Heart right ventricle (tissue), 16 donors: Measurements from ENCODE around the gene ALK. TPM values are rescaled to one million over a fixed set of nuclear protein-coding genes. Genes with fewer than 3 reads are reported as not detected.

ENCODE experiments used
- ATAC-seq, 8 donors: fragments of 200-7000 bp; cut with Tn5 transposase; one replicate each; pipeline ENCODE4 v1.9.1; 2020; ENCODE audit warnings: mild to moderate bottlenecking in 8 of 8, moderate library complexity in 8 of 8, moderate number of reproducible peaks in 1 of 8
- DNase-seq, 2 donors: peaks; one replicate each; pipeline ENCODE4 v3.0.0-alpha.2; 2020
- H3K27ac ChIP-seq, 10 donors: fragments of 200-600 bp; sonication (generic) in 2 of 10; one replicate each; pipeline versions ENCODE4 v1.5.0 to v1.8.0; 2020 to 2022; ENCODE audit warnings: mild to moderate bottlenecking in 3 of 10
- H3K27me3 ChIP-seq, 7 donors: fragments of 200-600 bp; one replicate each; pipeline ENCODE4 v1.8.0; 2021 to 2022; ENCODE audit warnings: mild to moderate bottlenecking in 2 of 7
- H3K36me3 ChIP-seq, 9 donors: fragments of 200-600 bp; sonication (generic) in 1 of 9; one replicate each; pipeline versions ENCODE4 v1.5.0 to v1.8.0; 2020 to 2022; ENCODE audit warnings: mild to moderate bottlenecking in 2 of 9
- H3K4me1 ChIP-seq, 9 donors: fragments of 200-600 bp; sonication (generic) in 1 of 9; one replicate each; pipeline versions ENCODE4 v1.5.0 to v1.8.0; 2020 to 2022; ENCODE audit warnings: mild to moderate bottlenecking in 4 of 9
- H3K4me3 ChIP-seq, 10 donors: fragments of 200-600 bp; sonication (generic) in 2 of 10; one replicate each; pipeline versions ENCODE4 v1.5.0 to v1.8.0; 2020 to 2022; ENCODE audit warnings: mild to moderate bottlenecking in 7 of 10, moderate library complexity in 2 of 10
- H3K9me3 ChIP-seq, 11 donors: fragments of 200-600 bp in 10 of 11; sonication (generic) in 2 of 11; one replicate each; pipeline versions ENCODE4 v1.5.0 to v1.8.0; 2013 to 2022; ENCODE audit warnings: mild to moderate bottlenecking in 2 of 11, control low read depth in 1 of 11, moderate library complexity in 1 of 11
- WGBS, 2 donors: extraction: QIAGEN DNeasy Blood & Tissue Kit; methylation state at CpG; one replicate each; pipeline ENCODE4 v1.1.7; 2013; ENCODE audit warnings: inconsistent platforms in 1 of 2; 5-methylcytosine and 5-hydroxymethylcytosine counted together
- intact Hi-C, 10 donors: fragments of 100-400 bp; cut with DNase I; formaldehyde crosslinking; loops; one replicate each; pipeline versions ENCODE4 v1.11.1 to v1.14.2; 2022
- polyA plus RNA-seq, 2 donors: library from polyadenylated mRNA; stranded (reverse); fragments of 200-250 nt; gene quantifications; one replicate each; pipeline ENCODE4 v1.2.3, GENCODE V29; 2013
- total RNA-seq, 10 donors: library from RNA; stranded (reverse); fragmentation: NEBNext Ultra II Directional in 3 of 10; extraction: Animal tissue kit (Norgen Biotek cat#: 25700) in 3 of 10; gene quantifications; one replicate each; pipeline versions ENCODE4 v1.2.1 to v1.2.4, GENCODE V29; 2021 to 2023
- TF ChIP-seq, protein P1 (sequence below), 9 donors: fragments of 200-600 bp; sonication (generic) in 2 of 9; IDR thresholded peaks; one replicate each; pipeline versions ENCODE4 v1.5.0 to v1.8.0; 2021 to 2022; ENCODE audit warnings: antibody characterized with exemption in 9 of 9, mild to moderate bottlenecking in 5 of 9, moderate library complexity in 1 of 9
- donor health status: Arrhythmogenic right ventricular cardiomyopathy.
- donor health status: ischemic (EF 13 %, LVEDD 7.1; RV severe dilation, severe dysfunction).
- donor health status: healthy with polysubstance abuse.
- donor health status: DM: no; HTN: yes; CAD: no.
- donor health status: DM: no; HTN: no; CAD: no.
- donor health status: ischemic (EF 25% LVEDD 6.9; RV normal size, moderate dysfunction).
- donor health status: ischemic (EF 25% LVEDD 5.7; RV mildly dilated, moderate dysfunction).
- donor health status: healthy.
- donor health status: DM: yes; HTN: yes; CAD: no.
- donor health status: Ischemic cardiomyopathy.
- donor health status: ischemic (EF 35%, LVEDD 5.7; RV mildly dilated, moderate dysfunction).
- donor health status: nonischemic (EF 11% LVEDD 7.7; RV severe dilation, severe dysfunction).
- donor health status: DM: yes; HTN: yes; CAD: no.
- donor health status: PGD.
- donor health status: ischemic (EF 29% LVEDD 5.4; RV normal size, mild dysfunction).
- donor health status: nonischemic (EF 23%, LVEDD 6.1; RV moderate dilation, normal function).

ALK gene
- total and polyA plus RNA-seq, 12 donors, result 0.01 to 0.24 (median 0.08) TPM; not detected in 7

- Histone ChIP-seq H3K27me3 (peaks cover 11 to 92% (median 79%) of the 10 kb centered on the region in 7 donors), H3K9me3 (no peaks in the 10 kb centered on the region), H3K4me1 (peaks cover 0 to 32% (median 21%) of the 10 kb centered on the region in 9 donors), H3K4me3 (peak overlapping the region in 9 of 10 donors; percentile 29 to 55 (median 46)), H3K36me3 (no peaks in the 10 kb centered on the region), H3K27ac (no peak overlapping the region)
- intact Hi-C loops, result loop anchor here in 9 of 10 donors (2.0 to 10.0 kb wide), 5 partner anchors 107 to 197 kb away; no protein-coding TSS in a partner anchor
- TF ChIP-seq, protein P1, sequence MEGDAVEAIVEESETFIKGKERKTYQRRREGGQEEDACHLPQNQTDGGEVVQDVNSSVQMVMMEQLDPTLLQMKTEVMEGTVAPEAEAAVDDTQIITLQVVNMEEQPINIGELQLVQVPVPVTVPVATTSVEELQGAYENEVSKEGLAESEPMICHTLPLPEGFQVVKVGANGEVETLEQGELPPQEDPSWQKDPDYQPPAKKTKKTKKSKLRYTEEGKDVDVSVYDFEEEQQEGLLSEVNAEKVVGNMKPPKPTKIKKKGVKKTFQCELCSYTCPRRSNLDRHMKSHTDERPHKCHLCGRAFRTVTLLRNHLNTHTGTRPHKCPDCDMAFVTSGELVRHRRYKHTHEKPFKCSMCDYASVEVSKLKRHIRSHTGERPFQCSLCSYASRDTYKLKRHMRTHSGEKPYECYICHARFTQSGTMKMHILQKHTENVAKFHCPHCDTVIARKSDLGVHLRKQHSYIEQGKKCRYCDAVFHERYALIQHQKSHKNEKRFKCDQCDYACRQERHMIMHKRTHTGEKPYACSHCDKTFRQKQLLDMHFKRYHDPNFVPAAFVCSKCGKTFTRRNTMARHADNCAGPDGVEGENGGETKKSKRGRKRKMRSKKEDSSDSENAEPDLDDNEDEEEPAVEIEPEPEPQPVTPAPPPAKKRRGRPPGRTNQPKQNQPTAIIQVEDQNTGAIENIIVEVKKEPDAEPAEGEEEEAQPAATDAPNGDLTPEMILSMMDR (IDR thresholded peaks at IDR 0.05), result no peak
- WGBS, 2 donors, result 1% methylated on average over 39 to 40 of the region's 40 CpGs
- DNase-seq (peak; percentile 51 to 69), ATAC-seq (peak; percentile 32 to 74 (median 47))
Measured at GRCh38 chr2:29920130-29920577, 1.2 kb downstream of the ALK start.

DNA sequence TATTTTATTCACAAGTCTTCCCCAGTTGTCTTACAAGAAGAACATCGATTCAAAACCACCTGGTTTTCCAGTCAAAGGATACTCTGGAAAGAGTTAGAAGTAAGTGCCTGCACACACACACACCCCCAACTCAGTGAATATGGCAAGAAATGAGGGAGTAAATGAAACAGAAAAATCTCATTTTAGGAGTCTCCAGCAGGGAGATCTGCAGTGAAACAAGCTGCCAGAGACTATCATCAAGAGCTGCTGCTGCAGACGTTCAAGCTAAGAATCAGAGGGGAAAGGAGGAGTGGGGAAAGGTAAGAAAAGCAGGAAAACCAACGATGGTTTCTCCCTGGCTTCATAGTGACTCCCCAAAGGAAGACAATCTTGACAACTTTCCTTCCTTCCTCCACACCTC is 2.4 kb downstream of the ALK start:
- Histone ChIP-seq H3K4me1 (peaks cover 0 to 32% (median 21%) of the 10 kb centered on the region in 9 donors), H3K36me3 (no peaks in the 10 kb centered on the region), H3K9me3 (no peaks in the 10 kb centered on the region), H3K27ac (no peak overlapping the region), H3K27me3 (peaks cover 11 to 93% (median 82%) of the 10 kb centered on the region in 7 donors), H3K4me3 (no peak overlapping the region)
- TF ChIP-seq, protein P1 (IDR thresholded peaks at IDR 0.05), result no peak
- intact Hi-C loops, result no loop called here
- DNase-seq (no peak), ATAC-seq (no peak)
- 42 to 46% methylated on average over 3 of the region's 3 CpGs for WGBS, 2 donors

DNA sequence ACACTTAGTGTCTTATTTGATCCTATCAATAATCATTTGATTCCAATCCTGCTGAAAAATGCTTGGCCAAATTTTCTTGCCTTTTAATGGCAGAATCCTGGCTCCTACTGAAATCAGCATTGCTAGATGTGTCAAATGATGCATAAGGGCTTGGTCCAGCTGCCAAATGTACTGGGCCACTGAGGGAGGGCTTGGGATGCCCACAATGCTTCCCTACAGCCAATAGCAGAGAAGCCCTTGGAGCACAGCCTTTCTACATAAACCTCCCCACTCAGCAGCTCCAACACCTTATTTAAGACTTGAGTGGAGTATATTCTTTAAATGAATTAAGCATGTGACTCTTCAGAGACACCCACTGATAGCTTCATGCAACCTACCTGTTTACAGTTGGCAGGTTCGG is 3.6 kb downstream of the ALK start:
- intact Hi-C loops, result no loop called here
- H3K27me3 ChIP-seq, result peaks cover 11 to 96% (median 75%) of the 10 kb centered on the region in 7 donors
- H3K4me1 ChIP-seq, result peaks cover 0 to 31% (median 21%) of the 10 kb centered on the region in 9 donors
- no peaks in the 10 kb centered on the region for H3K9me3 ChIP-seq
- ATAC-seq (no peak), DNase-seq (no peak)
- no peak overlapping the region for H3K4me3 ChIP-seq
- H3K27ac ChIP-seq, result no peak overlapping the region
- TF ChIP-seq, protein P1 (IDR thresholded peaks at IDR 0.05), result no peak
- 64 to 67% methylated on average over 1 of the region's 1 CpG for WGBS, 2 donors
- no peaks in the 10 kb centered on the region for H3K36me3 ChIP-seq

DNA sequence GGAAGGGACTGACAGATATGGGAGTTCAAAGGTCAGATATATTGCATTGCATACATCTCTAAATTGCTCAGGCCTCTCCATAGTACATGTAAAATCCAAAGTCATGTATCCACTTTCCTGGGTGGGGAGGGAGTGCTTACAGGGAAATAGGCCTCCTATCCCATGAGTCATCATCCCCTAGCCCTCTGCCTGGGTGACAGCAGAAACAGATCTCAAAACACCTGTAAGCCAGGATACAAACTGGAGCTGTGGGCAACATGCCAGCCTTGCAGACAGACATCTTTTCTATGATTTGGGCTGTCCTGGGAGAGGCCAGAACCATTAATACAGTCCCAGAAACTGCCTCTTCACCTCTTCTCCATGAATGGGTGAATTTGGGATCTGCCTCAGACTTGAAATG is 4.8 kb downstream of the ALK start:
- peaks cover 11 to 90% (median 64%) of the 10 kb centered on the region in 7 donors for H3K27me3 ChIP-seq
- H3K4me3 ChIP-seq, result no peak overlapping the region
- no peaks in the 10 kb centered on the region for H3K9me3 ChIP-seq
- no peaks in the 10 kb centered on the region for H3K36me3 ChIP-seq
- H3K4me1 ChIP-seq, result peaks cover 0 to 19% (median 17%) of the 10 kb centered on the region in 9 donors
- ATAC-seq (no peak), DNase-seq (no peak)
- TF ChIP-seq, protein P1 (IDR thresholded peaks at IDR 0.05), result no peak
- intact Hi-C loops, result no loop called here
- no peak overlapping the region for H3K27ac ChIP-seq
